Measurements from ENCODE around the gene ZNF684.
"Not testable (repeated sequence)": the region's sequence is repeated elsewhere in the genome, so short reads cannot be mapped to it uniquely, and the experiment has no call there.

DNA sequence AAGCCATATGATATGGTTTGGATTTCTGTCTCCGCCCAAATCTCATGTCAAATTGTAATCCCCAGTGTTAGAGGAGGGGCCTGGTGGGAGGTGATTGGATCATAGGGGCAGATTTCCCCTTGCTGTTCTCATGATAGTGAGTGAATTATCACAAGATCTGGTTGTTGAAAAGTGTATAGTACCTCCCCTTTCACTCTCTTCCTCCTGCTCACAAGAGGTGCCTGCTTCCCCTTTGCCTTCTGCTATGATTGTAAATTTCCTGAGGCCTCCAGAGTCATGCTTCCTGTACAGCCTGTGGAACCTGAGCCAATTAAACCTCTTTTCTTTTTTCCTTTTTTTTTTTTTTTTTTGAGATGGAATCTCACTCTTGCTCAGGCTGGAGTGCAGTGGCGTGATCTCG is 43.4 kb downstream of the ZNF684 start:
- not testable (repeated sequence) for TF ChIP-seq ZNF274 (IDR thresholded peaks at IDR 0.05; ENCODE audit: low read depth, low read length); YY1 (IDR thresholded peaks at IDR 0.05; ENCODE audit: insufficient read depth, insufficient read length); SUZ12 (IDR thresholded peaks at IDR 0.05; ENCODE audit: extremely low read depth, insufficient read depth, insufficient read length)
